Measurements from ENCODE around the gene AGAP1. TPM values are rescaled to one million over a fixed set of nuclear protein-coding genes. Genes with fewer than 3 reads are reported as not detected.

Gene AGAP1
- polyA plus RNA-seq, 1 donor from 2014 or later = 17.4 TPM

- TF ChIP-seq CTCF (IDR thresholded peaks at IDR 0.05; ENCODE audit: poor library complexity, severe bottlenecking) (no peak), POLR2AphosphoS5 (IDR thresholded peaks at IDR 0.05) (no peak), SMC3 (conservative IDR thresholded peaks at IDR 0.05; ENCODE audit: poor library complexity) (no peak), RAD21 (conservative IDR thresholded peaks at IDR 0.05) (no peak)
Measured at GRCh38 chr2:235963853-235964577, 470.2 kb downstream of the AGAP1 start (continued).

- no peak overlapping the region for H2AFZ ChIP-seq (ENCODE audit: low read depth, low read length)
- H3K4me2 ChIP-seq (ENCODE audit: low read length) = no peak overlapping the region
- no peaks in the 10 kb centered on the region for H4K20me1 ChIP-seq (ENCODE audit: insufficient read depth)
- H3K27me3 ChIP-seq (ENCODE audit: insufficient read depth, low read depth, low read length) = no peaks in the 10 kb centered on the region
- no peak overlapping the region for H3K27ac ChIP-seq (ENCODE audit: low read length)
- H3K9me2 ChIP-seq (ENCODE audit: insufficient read depth, low read length) = no peaks in the 10 kb centered on the region
- H3K4me3 ChIP-seq (ENCODE audit: low read length) = no peak overlapping the region
- no peaks in the 10 kb centered on the region for H3K79me2 ChIP-seq (replicated peaks; ENCODE audit: insufficient read depth, low read length)
- TF ChIP-seq EP300 (conservative IDR thresholded peaks at IDR 0.05; ENCODE audit: poor library complexity, severe bottlenecking) = no peak
- no peak for TF ChIP-seq RAD21 (conservative IDR thresholded peaks at IDR 0.05)
- no peak for TF ChIP-seq CTCF (IDR thresholded peaks at IDR 0.05; ENCODE audit: poor library complexity, severe bottlenecking)
- no peak for TF ChIP-seq EZH2 (IDR thresholded peaks at IDR 0.05; ENCODE audit: borderline replicate concordance, insufficient read depth, low read length, poor library complexity, severe bottlenecking)
- no peak for TF ChIP-seq POLR2AphosphoS5 (IDR thresholded peaks at IDR 0.05)
- TF ChIP-seq TAF1 (IDR thresholded peaks at IDR 0.05; ENCODE audit: low read depth) = no peak
- no peak for TF ChIP-seq SMC3 (conservative IDR thresholded peaks at IDR 0.05; ENCODE audit: poor library complexity)
- no peak for TF ChIP-seq REST (IDR thresholded peaks at IDR 0.05; ENCODE audit: borderline replicate concordance)
- TF ChIP-seq MXI1 (conservative IDR thresholded peaks at IDR 0.05; ENCODE audit: poor library complexity, severe bottlenecking) = no peak
- H3K9me3 ChIP-seq (ENCODE audit: low read length) = no peaks in the 10 kb centered on the region
- no peak overlapping the region for H3K9ac ChIP-seq (ENCODE audit: low read length)
- H3F3A ChIP-seq (ENCODE audit: insufficient read depth, low read length, poor library complexity, severe bottlenecking) = no peaks in the 10 kb centered on the region
- H3K36me3 ChIP-seq (ENCODE audit: insufficient read depth, low read length) = no peaks in the 10 kb centered on the region
Measured at GRCh38 chr2:235964787-235965390, 471.0 kb downstream of the AGAP1 start.

All from neural cell (in vitro differentiated cells).